Astrocyte of the spinal cord (primary cell): ENCODE measurements around the gene PTPRT.

Source experiments
- DNase-seq: peaks from one replicate; pipeline ENCODE4 v3.0.0; 2011; ENCODE audit warnings: low read depth, low spot score
- H3K4me3 ChIP-seq: 2 replicates; pipeline ENCODE4 v1.5.1; 2011; ENCODE audit warnings: low read depth, mild to moderate bottlenecking, low read length, moderate library complexity
- CTCF ChIP-seq: IDR thresholded peaks from 2 replicates; pipeline ENCODE4 v1.5.1; 2012; ENCODE audit warnings: low read depth, mild to moderate bottlenecking, low read length, inconsistent platforms
- in situ Hi-C: cut with HindIII; loops from 2 replicates; pipeline ENCODE4 v1.10.0; 2017; ENCODE audit warnings: low sequenced_read_pairs

The PTPRT gene

GRCh38 chr20:43183536-43184070 is 6.1 kb downstream of the PTPRT start:
- H3K4me3 ChIP-seq: no peak overlapping the region
- no peak for TF ChIP-seq CTCF
- DNase-seq: no peak
- in situ Hi-C loops: no loop called here

GRCh38 chr20:43178080-43178479 is 11.6 kb downstream of the PTPRT start:
- in situ Hi-C loops: no loop called here
- no peak for TF ChIP-seq CTCF

GRCh38 chr20:43176726-43177125 is 13.0 kb downstream of the PTPRT start:
- TF ChIP-seq CTCF: no peak
- no peak for DNase-seq
- H3K4me3 ChIP-seq: no peak overlapping the region
- in situ Hi-C loops: no loop called here

More at GRCh38 chr20:43178080-43178479, 11.6 kb downstream of the PTPRT start:
- no peak for DNase-seq
- no peak overlapping the region for H3K4me3 ChIP-seq

- no peak for TF ChIP-seq CTCF
- no peak for DNase-seq
- H3K4me3 ChIP-seq: no peak overlapping the region
- in situ Hi-C loops: no loop called here
Measured at GRCh38 chr20:43171930-43172329, 17.8 kb downstream of the PTPRT start.

GRCh38 chr20:43170771-43171170 is 18.9 kb downstream of the PTPRT start:
- no peak for DNase-seq
- H3K4me3 ChIP-seq: no peak overlapping the region
- in situ Hi-C loops: no loop called here
- no peak for TF ChIP-seq CTCF

GRCh38 chr20:43167615-43168014 is 22.1 kb downstream of the PTPRT start:
- no peak for TF ChIP-seq CTCF
- in situ Hi-C loops: no loop called here
- no peak overlapping the region for H3K4me3 ChIP-seq
- no peak for DNase-seq

- DNase-seq: no peak
- no peak for TF ChIP-seq CTCF
- in situ Hi-C loops: no loop called here
- no peak overlapping the region for H3K4me3 ChIP-seq
Measured at GRCh38 chr20:43167021-43167420, 22.7 kb downstream of the PTPRT start.
